DMS 273 treated with DMSO at 0.1 percent for 48 hours (cell line): ENCODE results near the gene MGMT.

Experiments
- DNase-seq: peaks from one replicate; lab custom pipeline; 2025; lab: John Stamatoyannopoulos, UW

MGMT gene

DNA sequence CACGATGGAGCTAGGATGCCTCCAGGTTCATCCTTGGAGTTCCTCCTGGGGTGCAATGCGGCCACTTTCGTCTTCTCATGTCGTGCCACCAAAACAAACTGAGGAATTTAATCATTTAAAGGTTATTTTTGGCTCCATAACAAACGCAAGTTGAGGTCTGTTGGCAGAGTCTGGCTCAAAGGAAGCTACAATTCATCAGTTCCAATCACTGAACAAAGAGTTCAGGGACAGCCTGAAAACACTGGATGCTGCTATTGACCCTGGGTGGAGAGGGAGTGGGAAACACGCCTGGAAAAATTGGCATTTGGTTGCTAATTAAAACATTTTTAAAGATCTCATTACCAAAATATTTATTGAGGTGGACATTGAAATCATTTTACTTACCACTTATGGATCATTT, 11.4 kb upstream of the MGMT start:
- DNase-seq: no peak

DNA sequence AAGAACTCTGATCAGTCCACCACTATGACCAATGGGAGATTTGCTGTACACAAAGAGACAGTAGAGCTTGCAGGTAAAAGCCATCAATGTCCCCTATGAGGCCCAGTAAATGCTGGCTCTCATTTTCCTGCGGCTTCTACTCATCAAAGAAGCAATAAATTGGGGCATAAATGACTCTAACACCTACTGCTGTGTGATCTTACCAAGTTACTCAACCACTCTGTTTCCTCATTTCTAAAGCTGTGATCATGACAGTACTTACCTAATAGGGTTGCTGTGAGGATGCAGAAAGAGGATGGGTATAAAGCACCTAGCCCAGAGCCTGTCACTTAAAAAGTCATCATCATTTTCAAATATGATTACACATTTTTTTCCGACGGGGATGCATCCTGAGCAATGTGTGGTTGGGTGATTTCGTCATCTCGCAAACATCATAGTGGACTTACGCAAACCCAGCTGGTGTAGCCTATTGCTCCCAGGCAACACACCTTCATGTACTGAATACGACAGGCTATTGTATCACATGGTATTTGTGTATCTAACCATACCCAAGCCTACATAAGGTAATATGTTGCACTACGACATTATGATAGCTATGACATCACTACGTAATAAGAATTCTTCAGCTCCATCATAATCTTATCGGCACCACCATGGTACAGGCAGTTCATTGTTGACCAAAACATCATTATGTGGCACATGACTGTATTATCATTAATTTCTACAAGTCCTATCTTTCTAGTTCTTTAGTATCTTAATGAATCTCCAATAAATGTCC, 7.1 kb upstream of the MGMT start:
- DNase-seq: no peak

DNA sequence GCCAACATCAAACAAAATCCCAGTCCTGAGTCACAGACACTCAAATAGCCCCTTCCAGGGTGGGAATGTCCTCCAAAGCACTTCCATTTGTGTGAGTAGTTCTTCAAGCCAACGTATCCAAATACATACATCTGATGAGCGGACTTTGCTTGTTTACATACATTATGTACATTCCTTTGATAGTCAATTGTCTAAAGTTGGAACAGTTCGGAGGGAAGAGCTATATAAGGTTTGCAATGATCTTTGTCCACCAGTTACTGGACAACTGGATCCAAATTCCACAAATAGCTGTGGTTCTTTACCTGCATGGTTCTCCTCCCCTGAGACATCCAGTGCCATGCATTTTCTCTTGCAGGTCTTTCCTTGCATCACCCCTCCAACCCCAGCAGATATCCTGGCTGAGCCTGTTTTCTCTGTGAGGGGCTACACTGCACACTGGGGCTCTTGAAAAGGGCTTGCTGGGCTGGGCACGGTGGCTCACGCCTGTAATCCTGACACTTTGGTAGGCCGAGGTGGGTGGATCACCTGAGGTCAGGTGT, 4.7 kb upstream of the MGMT start:
- no peak for DNase-seq

DNA sequence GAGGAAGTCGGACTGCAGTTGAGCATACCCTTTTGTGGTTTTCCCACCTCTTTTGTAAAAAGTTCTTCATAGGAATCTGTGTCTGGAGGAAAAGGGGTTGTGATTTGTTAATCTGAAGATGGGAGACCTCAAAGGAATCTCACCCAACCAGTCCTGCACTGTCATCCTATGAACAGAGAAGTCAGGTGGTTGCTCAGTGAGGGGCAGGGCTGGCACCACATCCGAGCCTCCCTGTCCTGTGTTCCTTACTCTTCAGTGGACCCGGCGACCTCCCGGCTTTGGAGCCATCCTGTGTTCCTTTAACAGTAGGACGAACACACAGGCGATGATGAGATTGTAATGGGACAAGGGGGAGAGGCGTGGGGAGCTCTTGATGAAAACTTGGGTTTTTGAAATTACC, 2.8 kb upstream of the MGMT start:
- DNase-seq: no peak

DNA sequence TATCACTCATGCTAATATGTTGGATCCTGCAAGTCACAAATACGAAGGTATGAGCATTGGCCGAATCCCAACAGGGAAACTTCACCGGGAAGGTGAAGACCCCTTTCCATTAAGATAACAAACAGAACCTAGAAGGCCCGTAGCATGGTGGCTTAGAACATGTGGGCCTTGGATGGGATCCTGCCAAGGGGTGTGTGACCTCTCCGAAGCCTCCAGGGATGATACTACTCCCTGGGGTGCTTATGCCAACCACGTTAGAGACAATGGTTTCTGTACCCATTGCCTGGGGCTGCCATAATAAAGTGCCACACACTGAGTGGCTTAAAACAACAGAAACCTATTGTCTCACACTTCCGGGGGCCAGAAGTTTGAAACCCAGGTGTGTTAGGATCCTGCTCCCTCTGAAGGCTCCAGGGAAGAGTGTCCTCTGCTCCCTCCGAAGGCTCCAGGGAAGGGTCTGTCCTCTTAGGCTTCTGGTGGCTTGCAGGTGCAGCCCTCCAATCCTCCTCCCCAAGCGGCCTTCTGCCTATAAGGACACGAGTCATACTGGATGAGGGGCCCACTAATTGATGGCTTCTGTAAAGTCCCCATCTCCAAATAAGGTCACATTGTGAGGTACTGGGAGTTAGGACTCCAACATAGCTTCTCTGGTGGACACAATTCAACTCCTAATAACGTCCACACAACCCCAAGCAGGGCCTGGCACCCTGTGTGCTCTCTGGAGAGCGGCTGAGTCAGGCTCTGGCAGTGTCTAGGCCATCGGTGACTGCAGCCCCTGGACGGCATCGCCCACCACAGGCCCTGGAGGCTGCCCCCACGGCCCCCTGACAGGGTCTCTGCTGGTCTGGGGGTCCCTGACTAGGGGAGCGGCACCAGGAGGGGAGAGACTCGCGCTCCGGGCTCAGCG, 992 bp upstream of the MGMT start:
- DNase-seq: no peak

DNA sequence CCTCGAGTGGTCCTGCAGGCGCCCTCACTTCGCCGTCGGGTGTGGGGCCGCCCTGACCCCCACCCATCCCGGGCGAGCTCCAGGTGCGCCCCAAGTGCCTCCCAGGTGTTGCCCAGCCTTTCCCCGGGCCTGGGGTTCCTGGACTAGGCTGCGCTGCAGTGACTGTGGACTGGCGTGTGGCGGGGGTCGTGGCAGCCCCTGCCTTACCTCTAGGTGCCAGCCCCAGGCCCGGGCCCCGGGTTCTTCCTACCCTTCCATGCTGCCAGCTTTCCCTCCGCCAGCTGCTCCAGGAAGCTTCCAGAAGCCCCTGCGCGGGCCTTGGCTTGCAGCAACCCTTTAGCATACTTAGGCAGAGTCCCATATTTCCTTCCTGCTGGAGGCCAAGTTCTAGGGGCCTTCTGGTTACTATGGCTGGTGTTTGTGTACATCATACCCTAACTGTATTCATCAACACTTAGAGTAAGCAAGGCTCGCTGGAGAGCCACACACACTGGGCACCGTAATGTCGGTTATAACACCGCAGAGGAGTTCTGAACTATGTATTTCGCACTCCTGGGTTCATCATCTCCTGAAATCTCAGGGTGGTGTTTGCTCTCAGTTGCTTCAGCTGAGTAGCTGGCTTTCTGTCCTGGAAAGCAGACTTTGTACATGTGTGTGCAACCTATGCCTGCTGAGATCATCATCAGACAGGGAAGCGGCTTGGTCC, 471 bp downstream of the MGMT start:
- DNase-seq: no peak

DNA sequence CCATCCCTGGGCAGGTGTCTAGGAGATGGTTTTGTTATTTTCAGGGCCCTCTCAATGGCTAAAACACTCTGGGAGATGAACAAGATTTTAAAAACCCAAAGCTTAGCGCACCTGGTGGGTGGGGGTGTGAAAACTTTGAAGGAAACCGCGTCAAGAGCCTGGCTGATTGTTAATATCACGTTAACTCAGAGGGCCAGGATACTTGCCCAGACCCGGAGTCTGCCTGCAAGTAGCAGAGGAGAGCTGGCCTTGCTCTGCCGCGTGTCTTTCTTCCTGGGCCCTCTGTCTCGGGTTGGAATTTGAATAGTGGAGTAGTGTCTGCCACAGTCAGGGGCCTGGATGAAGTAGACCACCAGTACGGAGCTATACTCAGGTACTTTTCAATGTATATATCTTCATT, 1.1 kb downstream of the MGMT start:
- DNase-seq: no peak

DNA sequence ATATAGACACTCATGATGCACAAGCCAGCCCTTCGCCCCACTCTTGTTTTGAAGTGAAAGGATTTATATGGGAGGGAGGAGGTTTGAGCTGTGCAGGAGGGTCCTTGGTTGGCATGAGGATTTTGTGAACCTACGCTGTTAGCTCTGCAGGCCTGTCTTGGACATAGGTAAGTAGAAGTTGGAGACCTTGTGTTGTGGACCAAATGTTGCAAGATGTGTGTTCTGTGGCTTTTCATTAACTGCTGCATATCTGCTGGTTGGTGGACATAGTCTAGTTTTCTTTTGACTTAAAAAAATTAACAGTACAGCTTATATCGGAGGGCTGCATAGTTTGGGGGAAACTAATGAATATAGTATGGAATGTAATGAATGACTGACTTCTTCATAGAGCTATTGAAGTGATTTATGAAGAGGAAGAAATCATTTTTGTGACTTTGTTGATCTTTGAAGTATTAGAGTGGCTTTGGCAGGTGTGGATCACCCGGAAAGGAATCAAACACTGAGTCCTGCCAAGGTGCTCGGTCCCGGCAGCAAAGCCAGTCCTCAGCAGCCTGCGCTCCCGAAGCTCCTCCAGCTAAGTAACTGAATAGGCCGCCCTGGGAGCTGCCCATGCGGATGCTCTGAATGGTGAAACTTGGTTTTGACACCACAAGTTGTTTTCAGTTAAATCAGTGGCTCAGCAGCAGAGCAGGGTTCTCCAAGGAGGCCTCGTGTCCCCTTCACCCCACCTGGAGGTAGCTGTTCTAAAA, 3.2 kb downstream of the MGMT start:
- DNase-seq: no peak

DNA sequence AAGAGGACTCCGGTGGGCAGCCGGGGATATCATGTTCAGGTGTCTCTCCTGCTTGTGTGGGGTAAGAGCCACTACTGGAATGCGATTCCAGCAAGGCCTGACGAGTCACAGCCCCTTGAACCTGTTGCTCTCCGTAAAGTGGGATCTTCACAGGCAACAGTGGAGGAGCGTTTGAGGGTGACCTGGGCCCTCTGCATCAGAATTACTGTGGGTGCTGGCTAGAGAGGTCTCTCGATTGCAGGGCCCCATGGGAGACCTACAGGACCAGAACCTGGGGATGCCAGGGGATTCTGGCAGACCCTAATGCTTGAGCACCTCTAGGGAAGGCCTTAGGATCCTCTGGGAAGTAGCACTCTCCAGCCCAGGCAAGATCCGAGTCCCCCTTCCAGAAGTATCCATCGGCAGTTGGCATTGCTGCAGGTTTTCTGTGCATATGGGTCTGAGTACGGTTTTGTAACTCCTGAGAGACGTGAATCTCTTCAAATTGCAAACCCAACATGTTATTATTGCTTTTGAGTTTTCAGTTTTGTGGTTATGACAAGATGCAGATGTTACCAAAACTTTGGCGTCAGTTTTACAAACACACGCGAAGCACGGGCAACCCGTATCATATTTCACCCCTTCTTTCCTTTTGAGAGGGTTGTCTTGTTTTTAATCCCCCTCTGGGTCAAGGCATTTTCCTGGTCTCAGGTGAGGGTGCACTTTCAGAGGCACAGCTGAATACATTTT, 4.6 kb downstream of the MGMT start:
- DNase-seq: no peak

DNA sequence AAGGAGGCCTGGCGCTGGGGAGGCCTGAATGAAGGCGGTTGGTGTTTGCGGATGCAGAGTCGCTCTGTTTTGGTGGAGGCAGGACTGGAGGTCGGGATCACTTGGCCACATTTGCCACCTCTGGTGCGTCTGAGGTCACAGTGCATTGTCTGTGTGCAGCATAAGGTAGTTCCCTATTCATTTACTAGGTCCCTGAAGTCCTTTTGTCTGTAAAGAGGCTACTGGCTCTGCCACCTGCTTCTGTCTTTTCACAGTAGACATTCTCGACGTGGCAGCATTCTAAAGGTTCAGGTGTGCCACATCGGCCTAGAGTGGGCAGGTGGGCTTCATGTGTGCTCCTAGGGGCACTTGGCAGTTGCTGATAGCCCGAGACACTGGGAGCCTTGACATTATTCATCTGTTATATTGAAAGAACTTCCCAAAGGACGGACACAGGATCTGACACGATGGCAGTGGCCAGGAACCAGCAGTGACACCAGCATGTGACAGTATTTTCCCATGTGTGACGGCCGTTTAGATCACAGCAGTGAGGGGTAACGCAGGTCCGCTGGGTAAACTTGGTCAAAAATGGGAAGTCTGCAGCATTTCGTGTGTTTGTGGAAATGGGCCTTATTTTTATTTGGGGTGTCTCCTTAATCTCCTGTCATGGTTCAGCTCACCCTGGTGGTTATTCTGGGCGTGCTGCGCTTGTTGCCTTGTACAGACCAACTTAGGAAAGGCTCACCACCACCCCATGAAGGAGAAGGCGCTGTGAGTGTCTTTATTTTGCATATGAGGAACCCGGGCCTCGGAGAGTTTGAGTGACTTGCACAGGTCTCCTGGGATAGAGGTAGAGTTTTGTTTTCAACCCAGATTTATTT, 5.9 kb downstream of the MGMT start:
- no peak for DNase-seq

DNA sequence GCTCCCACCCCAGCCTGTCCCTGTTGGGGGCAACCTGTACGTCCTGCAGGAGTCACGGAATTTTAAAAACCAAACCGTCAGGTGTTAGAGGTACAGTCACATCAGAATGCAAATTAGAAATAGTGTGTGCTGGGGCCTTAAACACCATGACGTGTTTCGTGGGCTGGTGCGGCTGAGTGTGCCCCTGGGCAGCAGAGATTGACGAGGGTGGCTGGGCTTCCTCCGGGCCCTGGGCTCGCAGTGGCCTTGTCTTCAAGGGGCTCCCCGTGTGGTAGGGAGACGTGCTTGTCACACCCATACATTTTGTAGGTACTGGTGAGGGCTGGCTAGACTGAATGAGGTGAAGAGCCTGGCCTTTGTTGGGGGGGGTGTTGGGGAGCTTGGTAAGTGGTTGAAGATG, 7.6 kb downstream of the MGMT start:
- no peak for DNase-seq

DNA sequence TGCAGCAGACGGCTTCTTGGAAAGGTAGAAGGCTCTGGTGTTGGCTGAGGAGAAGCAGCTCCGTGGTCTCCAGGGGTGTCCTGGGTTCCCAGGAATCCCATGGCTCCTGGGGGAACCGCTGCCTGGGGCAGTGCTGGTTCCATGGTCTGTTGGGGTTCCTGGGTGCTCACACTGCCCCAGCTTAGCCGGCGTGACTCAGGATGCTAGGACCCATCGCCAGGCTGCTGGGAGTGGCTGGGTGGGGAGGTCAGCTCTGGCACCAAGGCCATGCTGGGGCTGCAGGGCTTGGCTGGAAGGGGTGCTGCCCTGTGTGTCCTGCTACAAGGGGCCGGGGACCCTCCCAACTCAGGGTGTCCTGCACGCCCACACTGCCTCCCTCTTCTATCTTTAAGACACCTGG, 9.4 kb downstream of the MGMT start:
- no peak for DNase-seq

DNA sequence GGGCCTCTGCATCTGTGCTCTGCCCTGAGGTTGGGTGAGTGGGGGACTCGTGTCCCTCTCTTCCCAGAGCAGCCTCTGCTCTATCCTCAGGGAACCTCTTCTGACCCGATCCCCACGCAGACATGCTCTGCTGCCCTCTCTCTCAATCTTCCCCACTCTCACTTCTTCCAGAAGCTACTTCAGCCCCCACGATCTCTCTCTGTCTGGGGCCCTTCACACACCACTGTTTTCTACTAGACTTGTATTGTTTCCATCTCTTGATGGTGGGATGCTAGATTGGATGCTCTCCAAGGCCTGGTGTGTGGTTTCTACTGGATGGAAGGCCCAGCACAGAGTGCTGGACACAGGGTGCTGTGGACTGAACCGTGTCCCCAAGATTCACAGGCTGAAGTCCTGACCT, 10.0 kb downstream of the MGMT start:
- DNase-seq: no peak

DNA sequence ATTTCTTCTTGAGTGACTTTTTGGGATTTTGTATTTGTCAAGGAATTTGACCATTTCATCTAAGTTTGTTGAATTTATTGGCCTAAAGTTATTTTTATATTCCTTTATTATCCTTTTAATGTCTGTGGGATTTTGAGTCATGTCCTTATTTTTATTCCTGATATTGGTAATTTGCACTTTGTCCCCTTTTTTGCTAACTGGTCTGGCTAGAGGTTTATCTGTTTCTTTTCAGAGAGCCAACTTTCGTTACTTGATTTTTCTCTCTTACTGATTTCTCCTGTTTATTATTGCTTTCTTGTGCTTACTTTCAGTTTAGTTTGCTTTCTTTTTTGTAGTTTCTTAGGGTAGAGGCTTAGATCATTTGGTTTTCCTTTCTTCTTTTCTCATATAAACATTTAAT, 14.6 kb downstream of the MGMT start:
- no peak for DNase-seq

DNA sequence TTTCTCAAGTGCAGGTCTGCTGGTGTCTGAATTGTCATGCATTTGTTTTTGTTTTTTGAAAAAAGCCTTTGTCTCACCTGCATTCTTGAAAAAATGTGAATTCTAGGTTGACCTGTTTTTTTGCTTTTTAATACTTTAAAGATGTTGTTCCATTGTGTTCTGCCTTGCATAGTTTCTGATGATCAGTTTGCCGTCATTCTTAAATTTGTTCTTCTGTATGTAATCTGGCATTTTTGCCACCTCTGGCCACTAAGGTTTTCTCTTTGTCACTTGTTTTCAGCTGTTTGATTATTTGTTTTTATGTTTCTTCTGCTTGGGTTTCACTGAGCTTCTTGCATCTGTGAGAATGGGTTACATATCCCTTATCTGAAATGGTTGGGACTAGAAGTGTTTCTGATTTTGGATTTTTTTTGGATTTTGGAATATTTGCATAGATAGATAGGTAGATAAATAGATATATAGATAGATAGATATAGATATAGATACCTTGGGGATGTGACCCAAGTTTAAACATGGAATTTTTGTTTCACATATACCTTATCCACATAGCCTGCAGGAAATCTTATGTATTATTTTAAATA, 16.5 kb downstream of the MGMT start:
- no peak for DNase-seq

DNA sequence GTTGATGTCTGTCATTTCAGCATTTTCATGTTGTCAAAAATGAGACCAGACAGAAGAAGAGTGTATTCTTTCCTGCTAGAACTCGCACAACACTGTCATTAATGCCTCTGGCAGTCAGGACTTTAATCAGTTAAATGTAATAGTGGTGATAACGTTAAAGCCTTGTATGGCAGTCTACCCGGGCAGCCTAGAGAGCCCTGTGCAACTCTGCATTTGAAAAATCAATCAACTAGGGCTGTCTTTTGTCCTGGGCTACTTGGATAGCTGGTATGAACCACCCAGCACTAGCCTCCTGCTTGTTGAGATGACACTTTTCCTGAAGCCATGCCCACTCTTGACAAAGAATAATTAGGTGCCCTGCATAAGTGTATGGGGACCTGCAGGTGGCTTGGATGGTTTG, 19.8 kb downstream of the MGMT start:
- DNase-seq: no peak

DNA sequence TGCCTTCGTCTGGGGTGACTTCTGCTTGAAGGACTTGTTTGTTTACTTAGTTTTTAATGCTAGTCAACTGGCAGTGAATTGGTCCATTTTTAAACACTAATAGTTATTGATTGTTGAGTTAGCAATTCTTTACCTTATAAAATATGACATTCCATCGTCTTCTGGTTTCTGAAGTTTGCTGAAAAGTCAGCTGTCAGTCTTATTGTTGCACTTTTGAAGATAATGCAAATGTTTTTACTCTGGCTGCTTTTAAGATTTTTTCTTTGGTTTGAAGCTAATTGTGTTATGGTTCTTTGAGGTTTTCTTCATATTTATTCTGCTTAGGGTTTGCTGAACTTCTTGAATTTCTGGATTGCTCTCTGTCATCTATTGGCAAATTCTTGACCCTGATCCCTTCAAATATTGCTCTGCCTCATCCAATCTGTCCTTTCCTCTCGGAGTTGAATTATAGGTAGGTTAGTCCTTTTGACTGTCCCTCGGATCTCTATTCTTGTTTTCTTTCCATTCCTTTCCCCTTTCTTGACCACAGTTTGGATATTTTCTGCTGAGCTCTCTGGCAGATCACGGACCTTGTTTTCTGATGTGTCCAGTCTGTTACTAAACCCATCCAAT, 24.2 kb downstream of the MGMT start:
- no peak for DNase-seq

DNA sequence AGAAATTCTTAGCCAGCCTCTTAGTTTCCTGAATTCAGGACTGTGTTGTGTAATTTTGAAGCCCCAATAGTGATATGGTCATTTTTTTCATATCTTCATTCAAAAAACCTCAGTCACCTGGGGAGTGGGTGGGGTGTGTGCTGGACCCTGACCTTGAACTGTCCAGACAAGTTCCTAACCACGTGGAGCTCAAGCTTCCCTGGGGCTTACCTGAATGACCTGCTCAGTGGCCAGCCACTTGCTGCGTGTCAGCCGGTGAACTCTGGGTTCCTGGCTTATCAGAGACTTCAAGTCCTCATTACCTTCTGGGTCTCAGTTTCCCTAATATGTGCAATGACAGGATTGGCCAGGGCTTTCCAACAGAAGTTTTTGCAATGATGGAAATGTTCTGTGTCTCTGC, 27.1 kb downstream of the MGMT start:
- DNase-seq: no peak

DNA sequence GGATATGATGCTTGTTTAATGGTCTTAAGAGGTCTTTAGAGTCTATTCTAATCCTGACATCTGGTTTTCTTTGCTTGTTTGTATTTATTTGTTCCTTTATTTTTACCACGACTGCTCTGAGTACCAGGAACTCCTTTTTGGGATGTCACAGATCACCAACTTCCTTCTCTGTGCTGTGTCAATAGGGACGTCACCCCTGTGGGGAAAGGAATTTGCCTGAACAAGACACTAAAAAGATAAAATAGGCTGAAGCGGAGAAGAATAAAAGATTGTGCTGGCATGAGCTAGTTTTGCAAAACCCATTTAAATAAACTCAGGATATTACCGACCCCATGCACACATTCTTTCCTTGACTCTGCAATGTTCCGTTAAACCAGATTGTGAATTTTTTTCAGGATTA, 27.7 kb downstream of the MGMT start:
- no peak for DNase-seq
